IMR-90 (cell line): Measurements from ENCODE around the gene CPN2. TPM values are rescaled to one million over a fixed set of nuclear protein-coding genes. Genes with fewer than 3 reads are reported as not detected.

Experiments used
- ATAC-seq: fragments of 200-7000 bp; cut with Tn5 transposase; 2 replicates; pipeline ENCODE4 v1.9.1; 2020; ENCODE audit warnings: low read depth, mild to moderate bottlenecking, moderate library complexity
- BruUV-seq: library from RNA; stranded (reverse); fragments of 400-500 nt; replicated peaks from 2 replicates; lab custom pipeline; 2021; lab: Mats Ljungman, UMichigan
- CTCF ChIA-PET: fragments of 300-600 bp; formaldehyde crosslinking; extraction: SDS; loops from one replicate; lab custom pipeline; 2021; ENCODE audit warnings: antibody characterized with exemption; lab: Yijun Ruan, JAX
- POLR2A ChIA-PET: fragments of 300-600 bp; sonication (Branson Sonifier 250); formaldehyde crosslinking; loops from one replicate; lab custom pipeline; 2022; ENCODE audit warnings: antibody characterized with exemption; ENCODE audit not compliant: unreplicated experiment; lab: Charles Lee
- DNase-seq: peaks from one replicate; pipeline ENCODE4 v3.0.0; 2013
- H2AFZ ChIP-seq: replicated peaks from 2 replicates; pipeline ENCODE3; 2013; ENCODE audit warnings: low read length, mild to moderate bottlenecking; ENCODE audit not compliant: poor library complexity
- H2AK5ac ChIP-seq: 2 replicates; pipeline ENCODE4 v1.6.1; 2013; ENCODE audit warnings: low read depth, low read length, inconsistent platforms
- H2AK9ac ChIP-seq: replicated peaks from 2 replicates; pipeline ENCODE3; 2013; ENCODE audit warnings: mild to moderate bottlenecking, low read depth, low read length, moderate library complexity; ENCODE audit not compliant: poor library complexity
- H2BK120ac ChIP-seq: 2 replicates; pipeline ENCODE4 v1.6.1; 2013; ENCODE audit warnings: low read depth, low read length, inconsistent platforms
- H2BK15ac ChIP-seq: 3 replicates; pipeline ENCODE4 v1.6.1; 2013; ENCODE audit warnings: low read depth, low read length, inconsistent platforms
- H2BK20ac ChIP-seq: 2 replicates; pipeline ENCODE4 v1.6.1; 2013; ENCODE audit warnings: low read depth, mild to moderate bottlenecking, inconsistent platforms, low read length, moderate library complexity
- H2BK5ac ChIP-seq: 2 replicates; pipeline ENCODE4 v1.6.1; 2013; ENCODE audit warnings: mild to moderate bottlenecking, low read depth, low read length, inconsistent platforms; ENCODE audit not compliant: poor library complexity, severe bottlenecking
- H3K14ac ChIP-seq: replicated peaks from 2 replicates; pipeline ENCODE4 v1.6.1; 2013; ENCODE audit warnings: low read depth, low read length, inconsistent platforms
- H3K18ac ChIP-seq: 2 replicates; pipeline ENCODE4 v1.6.1; 2013; ENCODE audit warnings: low read depth, low read length, control low read depth
- H3K23ac ChIP-seq: 2 replicates; pipeline ENCODE4 v1.6.1; 2013; ENCODE audit warnings: low read depth, low read length, inconsistent platforms
- H3K27ac ChIP-seq: 2 replicates; pipeline ENCODE4 v1.5.1; 2013; ENCODE audit warnings: mild to moderate bottlenecking, control low read depth, low read length; ENCODE audit not compliant: insufficient read depth
- H3K27me3 ChIP-seq: 2 replicates; pipeline ENCODE4 v1.6.1; 2013; ENCODE audit warnings: low read length; ENCODE audit not compliant: control insufficient read depth, insufficient read depth
- H3K36me3 ChIP-seq: 2 replicates; pipeline ENCODE4 v1.6.1; 2013; ENCODE audit warnings: low read length, mixed read lengths; ENCODE audit not compliant: control insufficient read depth, insufficient read depth
- H3K4ac ChIP-seq: 2 replicates; pipeline ENCODE4 v1.6.1; 2013; ENCODE audit warnings: low read depth, low read length, inconsistent platforms
- H3K4me1 ChIP-seq: 2 replicates; pipeline ENCODE4 v1.6.1; 2013; ENCODE audit warnings: low read length, mixed read lengths; ENCODE audit not compliant: control insufficient read depth, insufficient read depth
- H3K4me2 ChIP-seq: 2 replicates; pipeline ENCODE4 v1.6.1; 2013; ENCODE audit warnings: low read depth, mild to moderate bottlenecking, control low read depth, low read length, moderate library complexity
- H3K4me3 ChIP-seq: 2 replicates; pipeline ENCODE4 v1.5.1; 2013; ENCODE audit warnings: low read depth, mild to moderate bottlenecking, control low read depth, low read length, moderate library complexity; ENCODE audit not compliant: insufficient read depth
- H3K56ac ChIP-seq: 2 replicates; pipeline ENCODE4 v1.6.1; 2013; ENCODE audit warnings: low read length, inconsistent platforms; ENCODE audit not compliant: insufficient read depth; ENCODE audit errors: extremely low read depth
- H3K79me1 ChIP-seq, 2 experiments: 2 replicates each; pipeline ENCODE4 v1.6.1; 2013; ENCODE audit warnings: low read length in 2 of 2, inconsistent platforms in 1 of 2, low read depth in 1 of 2
- H3K9ac ChIP-seq: 2 replicates; pipeline ENCODE4 v1.6.1; 2013; ENCODE audit warnings: low read depth, low read length, control low read depth
- H3K9me1 ChIP-seq: 2 replicates; pipeline ENCODE4 v1.6.1; 2013; ENCODE audit warnings: low read length, inconsistent platforms; ENCODE audit not compliant: insufficient read depth
- H3K9me3 ChIP-seq: 2 replicates; pipeline ENCODE4 v1.6.1; 2013; ENCODE audit warnings: low read length; ENCODE audit not compliant: control insufficient read depth, insufficient read depth
- H4K20me1 ChIP-seq: 2 replicates; pipeline ENCODE4 v1.6.1; 2013; ENCODE audit warnings: low read length, inconsistent platforms; ENCODE audit not compliant: insufficient read depth
- H4K5ac ChIP-seq: 2 replicates; pipeline ENCODE4 v1.6.1; 2013; ENCODE audit warnings: mild to moderate bottlenecking, low read depth, low read length, control low read depth
- H4K8ac ChIP-seq, 2 experiments: 2 replicates each; pipeline ENCODE4 v1.6.1; 2013; ENCODE audit warnings: low read depth in 2 of 2, low read length in 2 of 2, control low read depth in 1 of 2, inconsistent platforms in 1 of 2
- H4K91ac ChIP-seq: 2 replicates; pipeline ENCODE4 v1.6.1; 2013; ENCODE audit warnings: low read depth, low read length, inconsistent platforms; ENCODE audit not compliant: insufficient read depth
- CEBPB ChIP-seq: IDR thresholded peaks from 2 replicates; pipeline ENCODE4 v1.6.1; 2012; ENCODE audit warnings: low read depth, low read length, improper control_type of control experiment
- CHD1 ChIP-seq: IDR thresholded peaks from 2 replicates; pipeline ENCODE4 v1.6.1; 2012; ENCODE audit warnings: low read depth, low read length, improper control_type of control experiment
- CTCF ChIP-seq: conservative IDR thresholded peaks from 2 replicates; pipeline ENCODE4 v1.5.1; 2012; ENCODE audit warnings: mild to moderate bottlenecking, low read depth, low read length, improper control_type of control experiment
- FOS ChIP-seq: fragments of 150-350 bp; IDR thresholded peaks from 2 replicates; pipeline ENCODE4 v1.6.1; 2016; ENCODE audit warnings: low read depth, low read length
- MAFK ChIP-seq: IDR thresholded peaks from 2 replicates; pipeline ENCODE4 v1.6.1; 2012; ENCODE audit warnings: low read depth, low read length, improper control_type of control experiment
- MAZ ChIP-seq: IDR thresholded peaks from 2 replicates; pipeline ENCODE4 v1.6.1; 2012; ENCODE audit warnings: low read depth, mild to moderate bottlenecking, low read length, improper control_type of control experiment, moderate library complexity, borderline replicate concordance
- MXI1 ChIP-seq: IDR thresholded peaks from 2 replicates; pipeline ENCODE4 v1.6.1; 2012; ENCODE audit warnings: low read depth, mild to moderate bottlenecking, low read length, moderate library complexity, borderline replicate concordance
- NFE2L2 ChIP-seq: fragments of 150-350 bp; IDR thresholded peaks from 2 replicates; pipeline ENCODE4 v1.6.1; 2016; ENCODE audit warnings: low read depth, mild to moderate bottlenecking, low read length
- POLR2A ChIP-seq: IDR thresholded peaks from 2 replicates; pipeline ENCODE4 v1.6.1; 2012; ENCODE audit warnings: mild to moderate bottlenecking, low read depth, low read length
- RFX5 ChIP-seq: IDR thresholded peaks from 2 replicates; pipeline ENCODE4 v1.8.0; 2012; ENCODE audit warnings: low read depth, mild to moderate bottlenecking, low read length, moderate library complexity
- WGBS, 2 experiments: methylation state at CpG; one replicate each; pipeline versions ENCODE4 v1.1.5 to v1.1.7; 2013; ENCODE audit warnings: missing lambda C conversion rate in 2 of 2; ENCODE audit not compliant: insufficient read length in 1 of 2; ENCODE audit errors: extremely low coverage in 2 of 2; 5-methylcytosine and 5-hydroxymethylcytosine counted together
- dilution Hi-C: fragments of 300-500 bp; cut with HindIII; formaldehyde crosslinking; loops from one replicate; pipeline ENCODE4 v1.14.3; 2018; ENCODE audit warnings: low sequenced_read_pairs; ENCODE audit not compliant: unreplicated experiment
- in situ Hi-C: fragments of 300-500 bp; cut with MboI; formaldehyde crosslinking; loops from 3 replicates; pipeline ENCODE4 v1.14.3; 2019; ENCODE audit warnings: low sequenced_read_pairs, inconsistent platforms, mixed read lengths
- intact Hi-C: fragments of 100-400 bp; cut with micrococcal nuclease; formaldehyde crosslinking; loops from 2 replicates; pipeline ENCODE4 v1.10.0; 2022
- polyA plus RNA-seq, 3 experiments: library from polyadenylated mRNA; depleted of rRNA; stranded (reverse); fragments of >200 nt; gene quantifications; 2 replicates each; pipeline ENCODE4 v1.2.3, GENCODE V29; 2012; ENCODE audit warnings: low replicate concordance in 1 of 3
- total RNA-seq: library from RNA; depleted of rRNA; stranded (reverse); fragments of >200 nt; gene quantifications from 2 replicates; pipeline ENCODE4 v1.2.3, GENCODE V29; 2012
- TF ChIP-seq, protein P1 (sequence below): fragments of 150-350 bp; IDR thresholded peaks from 2 replicates; pipeline ENCODE4 v1.6.1; 2016; ENCODE audit warnings: low read depth, mild to moderate bottlenecking, low read length, moderate library complexity, borderline replicate concordance

Gene CPN2
- total and polyA plus RNA-seq, 2 of the 4 experiments (the other 2 are of a cell fraction) = 0.07 TPM; not detected in 1

DNA sequence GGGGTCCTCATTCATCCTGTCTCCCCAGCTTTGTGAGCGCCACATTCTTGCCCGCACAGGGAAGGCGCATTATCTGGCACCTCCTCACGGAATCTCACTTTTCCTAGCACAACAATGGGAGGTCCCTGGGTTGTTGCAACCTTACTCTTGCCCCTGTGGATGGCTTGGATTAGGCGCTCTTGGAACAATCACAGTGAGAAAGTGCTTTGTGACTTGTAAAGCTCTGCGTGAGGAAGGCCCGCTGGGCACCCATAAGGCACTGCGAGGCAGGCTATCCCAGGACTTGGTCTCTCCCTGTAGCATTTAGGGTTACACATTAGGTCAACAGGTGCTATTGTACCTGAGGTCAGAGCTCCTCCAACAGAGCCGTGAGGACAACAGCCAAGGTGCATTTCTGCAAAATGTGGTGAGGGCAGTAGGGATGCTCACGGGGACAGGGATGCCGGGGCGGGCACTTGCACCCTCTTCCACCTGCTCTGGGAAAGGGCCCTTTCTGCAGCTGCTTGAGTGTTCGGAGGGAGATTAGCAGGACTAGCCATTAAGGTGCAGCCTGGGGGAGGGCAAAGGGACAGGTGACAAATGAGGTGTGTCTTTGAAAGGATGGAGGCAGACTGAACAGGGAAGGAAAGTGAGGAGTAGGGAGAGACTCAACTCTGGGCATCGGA, 32.3 kb upstream of the CPN2 start:
- H3K9me3 ChIP-seq = no peaks in the 10 kb centered on the region
- H2BK5ac ChIP-seq = no peak overlapping the region
- ChIA-PET POLR2A (no interaction called here), CTCF (no interaction called here)
- no peak overlapping the region for H3K23ac ChIP-seq
- peaks cover 44% of the 10 kb centered on the region for H3K27me3 ChIP-seq
- H3K4me3 ChIP-seq = no peak overlapping the region
- no peak overlapping the region for H3K9ac ChIP-seq
- H2BK120ac ChIP-seq = no peak overlapping the region
- no peak overlapping the region for H3K14ac ChIP-seq
- TF ChIP-seq MAZ (no peak), NFE2L2 (no peak), RFX5 (no peak), FOS (no peak), CTCF (no peak), CHD1 (no peak), MXI1 (no peak), POLR2A (no peak), MAFK (no peak), CEBPB (no peak)
- TF ChIP-seq, protein P1, sequence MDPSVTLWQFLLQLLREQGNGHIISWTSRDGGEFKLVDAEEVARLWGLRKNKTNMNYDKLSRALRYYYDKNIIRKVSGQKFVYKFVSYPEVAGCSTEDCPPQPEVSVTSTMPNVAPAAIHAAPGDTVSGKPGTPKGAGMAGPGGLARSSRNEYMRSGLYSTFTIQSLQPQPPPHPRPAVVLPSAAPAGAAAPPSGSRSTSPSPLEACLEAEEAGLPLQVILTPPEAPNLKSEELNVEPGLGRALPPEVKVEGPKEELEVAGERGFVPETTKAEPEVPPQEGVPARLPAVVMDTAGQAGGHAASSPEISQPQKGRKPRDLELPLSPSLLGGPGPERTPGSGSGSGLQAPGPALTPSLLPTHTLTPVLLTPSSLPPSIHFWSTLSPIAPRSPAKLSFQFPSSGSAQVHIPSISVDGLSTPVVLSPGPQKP = no peak
- no peaks in the 10 kb centered on the region for H3K4me1 ChIP-seq
- no peak overlapping the region for H2AK9ac ChIP-seq
- no peak for DNase-seq
- no peak overlapping the region for H2BK15ac ChIP-seq
- no peak for ATAC-seq
- H3K56ac ChIP-seq = no peak overlapping the region; the same call in 1 of the 2 replicates
- BruUV-seq = no TSS peak
- no peak overlapping the region for H3K18ac ChIP-seq
- H3K9me1 ChIP-seq = no peaks in the 10 kb centered on the region
- H2AK5ac ChIP-seq = no peak overlapping the region
- no peak overlapping the region for H3K4ac ChIP-seq
- H3K27ac ChIP-seq = no peak overlapping the region
- H4K5ac ChIP-seq = no peak overlapping the region
- 92% methylated on average over 7 of the region's 14 CpGs; no CpG with 5 or more reads in 1 of the 2 experiments for WGBS, 2 experiments
- intact Hi-C loops = no loop called here
- no peak overlapping the region for H2BK20ac ChIP-seq
- dilution Hi-C loops = no loop called here
- H3K4me2 ChIP-seq = no peak overlapping the region
- no peak overlapping the region for H4K8ac ChIP-seq
- H3K36me3 ChIP-seq = no peaks in the 10 kb centered on the region
- no peaks in the 10 kb centered on the region for H4K20me1 ChIP-seq
- H3K79me1 ChIP-seq = no peaks in the 10 kb centered on the region
- no peak overlapping the region for H2AFZ ChIP-seq
- in situ Hi-C loops = no loop called here
- no peak overlapping the region for H4K91ac ChIP-seq
